T-helper 17 cell (primary cell): ENCODE results near the gene NPIPA3. TPM values are rescaled to one million over a fixed set of nuclear protein-coding genes. Genes with fewer than 3 reads are reported as not detected.
"Not testable (repeated sequence)": the region's sequence is repeated elsewhere in the genome, so short reads cannot be mapped to it uniquely, and the experiment has no call there.

Experiments used
- ATAC-seq: fragments of 150-1000 bp; cut with Tn5 transposase; 2 replicates; pipeline ENCODE4 v1.10.0; 2021; ENCODE audit warnings: mild to moderate bottlenecking, moderate library complexity
- DNase-seq, 3 donors: peaks; one replicate each; pipeline versions ENCODE4 v3.0.0 to v3.0.0-alpha.2; 2020 to 2021
- H3K9me3 ChIP-seq: one replicate; pipeline ENCODE4 v1.7.0; 2013; ENCODE audit warnings: low read length, mild to moderate bottlenecking; ENCODE audit not compliant: control insufficient read depth, poor library complexity, severe bottlenecking
- H3K27ac Mint-ChIP-seq: one replicate; pipeline ENCODE4 v1.8.0; 2022; ENCODE audit warnings: mild to moderate bottlenecking, moderate library complexity, mixed read lengths
- H3K27me3 Mint-ChIP-seq: one replicate; pipeline ENCODE4 v1.8.0; 2022; ENCODE audit warnings: mixed read lengths
- H3K36me3 Mint-ChIP-seq: one replicate; pipeline ENCODE4 v1.8.0; 2022; ENCODE audit warnings: low read depth, mixed read lengths
- H3K4me1 Mint-ChIP-seq: one replicate; pipeline ENCODE4 v1.8.0; 2022; ENCODE audit warnings: mild to moderate bottlenecking, mixed read lengths
- H3K4me3 Mint-ChIP-seq: one replicate; pipeline ENCODE4 v1.8.0; 2022; ENCODE audit warnings: mild to moderate bottlenecking, moderate library complexity, mixed read lengths
- total RNA-seq, 4 donors: library from RNA in 2 of 4; stranded (reverse) in 2 of 4; gene quantifications; one replicate each; pipeline ENCODE4 v1.2.3 and lab custom pipeline; 2022 to 2026

Gene NPIPA3
- total RNA-seq, 2 donors from 2014 or later, result 1.5 TPM; not detected in 1

DNA sequence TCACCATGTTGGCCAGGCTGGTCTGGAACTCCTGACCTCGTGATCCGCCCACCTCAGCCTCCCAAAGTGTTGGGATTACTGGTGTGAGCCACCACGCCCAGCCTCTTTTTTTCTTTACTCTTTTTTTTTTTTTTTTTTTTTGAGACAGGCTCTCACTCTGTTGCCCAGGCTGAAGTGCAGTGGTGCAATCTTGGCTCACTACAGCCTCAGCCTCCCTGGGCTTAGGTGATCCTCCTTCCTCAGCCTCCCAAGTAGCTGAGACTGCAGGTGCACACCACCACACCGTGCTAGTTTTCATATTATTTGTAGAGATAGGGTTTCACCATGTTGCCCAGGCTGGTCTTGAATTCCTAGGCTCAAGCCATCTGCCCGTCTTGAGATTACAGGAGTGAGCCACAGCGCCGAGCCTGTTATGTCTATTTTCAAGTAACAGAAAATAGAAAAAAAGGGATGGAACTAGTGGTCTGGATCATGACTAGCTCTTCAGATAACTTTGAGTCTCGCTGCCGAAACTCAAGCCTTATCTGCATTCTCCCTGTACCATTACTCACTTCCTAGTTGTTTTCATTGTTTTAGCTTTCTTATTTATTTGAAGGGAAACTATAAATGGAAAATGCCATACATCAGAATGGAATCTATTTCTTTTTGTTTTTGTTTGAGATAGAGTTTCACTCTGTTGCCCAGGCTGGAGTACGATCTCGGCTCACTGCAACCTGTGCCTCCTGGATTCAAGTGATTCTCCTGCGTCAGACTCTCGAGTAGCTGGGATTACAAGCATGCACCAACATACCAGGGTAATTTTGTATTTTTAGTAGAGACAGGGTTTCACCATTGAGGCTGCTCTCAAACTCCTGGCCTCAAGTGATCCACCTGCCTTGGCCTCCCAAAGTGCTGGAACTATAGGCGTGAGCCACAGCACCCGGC, 17.1 kb upstream of the NPIPA3 start:
- not testable (repeated sequence) for H3K4me1 Mint-ChIP-seq, H3K9me3 ChIP-seq, H3K27me3 Mint-ChIP-seq, DNase-seq, H3K27ac Mint-ChIP-seq, H3K36me3 Mint-ChIP-seq, H3K4me3 Mint-ChIP-seq, ATAC-seq

DNA sequence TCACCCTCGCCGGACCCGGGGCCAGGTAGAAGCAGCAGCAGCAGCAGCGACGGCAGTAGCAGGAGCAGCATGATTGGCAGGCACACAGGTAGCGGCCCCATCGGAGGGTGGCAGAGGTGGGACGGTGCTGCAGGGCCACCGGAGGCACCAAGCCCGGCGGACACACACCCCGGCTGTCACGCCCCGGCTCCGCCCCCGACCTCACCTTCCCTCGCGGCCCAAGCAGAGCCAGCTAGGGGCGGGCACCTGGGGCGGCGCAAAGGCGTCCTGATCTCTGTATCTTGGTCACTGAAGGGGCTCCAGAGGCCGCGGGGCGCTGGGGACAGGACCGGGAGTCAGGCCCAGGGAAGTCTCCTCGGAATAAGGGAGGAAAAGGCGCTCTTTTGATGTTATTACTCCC, 9.1 kb upstream of the NPIPA3 start, which contains the start of gene PLA2G10:
Gene PLA2G10, minus strand, starts transcription at position 180 of the 400 bp plus-strand sequence. Its CDS starts 79 bp downstream, at position 101.
- not testable (repeated sequence) for H3K4me3 Mint-ChIP-seq, ATAC-seq, H3K9me3 ChIP-seq, DNase-seq, H3K36me3 Mint-ChIP-seq, H3K27me3 Mint-ChIP-seq, H3K27ac Mint-ChIP-seq, H3K4me1 Mint-ChIP-seq

GRCh38 chr16:14701859-14702258, 1.4 kb upstream of the NPIPA3 start:
- not testable (repeated sequence) for H3K27me3 Mint-ChIP-seq, H3K36me3 Mint-ChIP-seq, H3K9me3 ChIP-seq, H3K4me3 Mint-ChIP-seq, ATAC-seq, DNase-seq, H3K4me1 Mint-ChIP-seq, H3K27ac Mint-ChIP-seq

GRCh38 chr16:14702672-14703071, 539 bp upstream of the NPIPA3 start:
- H3K27me3 Mint-ChIP-seq, H3K4me3 Mint-ChIP-seq, DNase-seq, H3K9me3 ChIP-seq, H3K36me3 Mint-ChIP-seq, H3K4me1 Mint-ChIP-seq, ATAC-seq, H3K27ac Mint-ChIP-seq: not testable (repeated sequence)

GRCh38 chr16:14733233-14733632, 30.0 kb downstream of the NPIPA3 start:
- H3K27me3 Mint-ChIP-seq, H3K27ac Mint-ChIP-seq, H3K36me3 Mint-ChIP-seq, H3K9me3 ChIP-seq, H3K4me3 Mint-ChIP-seq, DNase-seq, ATAC-seq, H3K4me1 Mint-ChIP-seq: not testable (repeated sequence)

DNA sequence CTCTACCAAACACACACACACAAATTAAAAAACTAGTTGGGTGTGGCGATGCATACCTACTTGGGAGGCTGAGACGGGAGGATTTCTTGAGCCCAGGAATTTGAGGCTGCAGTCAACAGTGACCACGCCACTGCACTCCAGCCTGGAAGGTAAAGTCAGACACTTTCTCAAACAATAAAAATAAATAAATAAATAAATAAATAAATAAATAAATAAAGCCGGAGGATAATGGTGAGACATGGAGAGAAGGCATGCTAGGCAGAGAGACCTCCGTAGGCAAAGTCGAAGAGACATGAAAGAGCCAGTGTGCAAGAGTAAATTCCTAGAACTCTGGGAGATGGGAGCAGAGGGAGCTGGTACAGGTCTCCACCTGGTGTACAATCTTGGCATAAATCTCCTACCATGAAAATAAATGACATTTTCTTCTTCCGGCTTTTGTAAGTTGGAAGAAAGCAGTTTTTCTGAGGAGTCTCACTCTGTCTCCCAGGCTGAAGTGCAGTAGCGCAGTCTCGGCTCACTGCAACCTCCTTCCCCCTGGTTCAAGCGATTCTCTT, 37.7 kb downstream of the NPIPA3 start:
- ATAC-seq, H3K4me1 Mint-ChIP-seq, H3K9me3 ChIP-seq, H3K4me3 Mint-ChIP-seq, H3K27me3 Mint-ChIP-seq, DNase-seq, H3K27ac Mint-ChIP-seq, H3K36me3 Mint-ChIP-seq: not testable (repeated sequence)

DNA sequence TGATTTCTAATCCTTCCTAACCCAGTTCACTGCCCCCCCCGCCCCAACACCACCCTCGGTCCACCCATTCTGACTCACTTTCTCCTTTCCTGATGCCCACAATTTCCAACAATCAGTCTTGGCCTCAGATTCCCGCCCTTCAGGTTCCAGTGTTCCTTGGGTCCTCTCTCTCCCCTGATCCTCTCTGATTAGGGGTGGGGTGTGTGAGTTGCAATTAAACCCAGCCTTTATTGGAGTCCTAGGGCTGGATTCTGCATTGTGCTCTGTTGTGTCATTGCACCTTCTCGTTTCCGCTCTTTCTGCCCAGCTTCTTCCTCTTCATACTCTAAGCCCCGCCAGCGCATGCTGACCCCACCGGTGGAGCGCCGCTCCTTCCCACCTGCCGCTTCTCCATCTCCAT, 38.6 kb downstream of the NPIPA3 start:
- not testable (repeated sequence) for DNase-seq, H3K4me1 Mint-ChIP-seq, H3K9me3 ChIP-seq, H3K4me3 Mint-ChIP-seq, H3K36me3 Mint-ChIP-seq, H3K27ac Mint-ChIP-seq, H3K27me3 Mint-ChIP-seq, ATAC-seq

- not testable (repeated sequence) for H3K9me3 ChIP-seq, H3K4me1 Mint-ChIP-seq, H3K27me3 Mint-ChIP-seq, H3K4me3 Mint-ChIP-seq, H3K27ac Mint-ChIP-seq, H3K36me3 Mint-ChIP-seq, DNase-seq
- peak; percentile 100 for ATAC-seq
Measured at GRCh38 chr16:14742273-14743128, 39.3 kb downstream of the NPIPA3 start, which contains the start of gene NPIPA2. Gene NPIPA2, plus strand, starts transcription at chr16:14742533. Its CDS starts 5,533 bp downstream, at chr16:14748066.

- not testable (repeated sequence) for H3K27ac Mint-ChIP-seq, H3K4me1 Mint-ChIP-seq, DNase-seq, ATAC-seq, H3K9me3 ChIP-seq, H3K36me3 Mint-ChIP-seq, H3K27me3 Mint-ChIP-seq, H3K4me3 Mint-ChIP-seq
Measured at GRCh38 chr16:14773654-14774053, 70.4 kb downstream of the NPIPA3 start.

DNA sequence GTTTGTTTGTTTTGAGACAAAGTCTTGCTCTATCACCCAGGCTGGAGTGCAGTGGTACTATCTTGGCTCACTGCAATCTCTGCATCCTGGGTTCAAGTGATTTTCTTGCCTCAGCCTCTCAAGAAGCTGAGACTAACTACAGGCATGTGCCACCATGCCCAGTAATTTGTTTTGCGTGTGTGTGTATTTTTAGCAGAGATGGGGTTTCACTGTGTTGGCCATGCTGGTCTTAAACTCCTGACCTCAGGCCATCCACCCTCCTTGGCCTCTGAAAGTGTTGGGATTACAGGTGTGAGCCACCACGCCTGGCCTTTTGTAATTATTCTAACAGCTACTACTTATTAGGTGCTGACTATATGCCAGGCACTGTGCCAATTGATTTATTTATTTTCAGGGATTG, 72.4 kb downstream of the NPIPA3 start:
- ATAC-seq, H3K4me1 Mint-ChIP-seq, DNase-seq, H3K27ac Mint-ChIP-seq, H3K36me3 Mint-ChIP-seq, H3K4me3 Mint-ChIP-seq, H3K9me3 ChIP-seq, H3K27me3 Mint-ChIP-seq: not testable (repeated sequence)

Other genes with a start within 250 kb of the NPIPA3 start
- 10 to 100 TPM; 29.0 to 31.6 TPM for gene PARN, start 73.2 kb upstream of the NPIPA3 start, total RNA-seq
- gene BFAR, start 70.5 kb upstream of the NPIPA3 start, total RNA-seq, result 10 to 100 TPM; 41.6 to 42.5 TPM
- not detected for gene PLA2G10, start 9.1 kb upstream of the NPIPA3 start, total RNA-seq
- gene NPIPA2, start 39.1 kb downstream of the NPIPA3 start, total RNA-seq, result 1 to 10 TPM; 3.7 to 4.1 TPM
- gene NOMO1, start 130.3 kb downstream of the NPIPA3 start, total RNA-seq, result 10 to 100 TPM; 28.9 to 40.8 TPM
- gene NPIPA1, start 234.0 kb downstream of the NPIPA3 start, total RNA-seq, result 100 to 1,000 TPM in 1 of 2 donors, 10 to 100 TPM in 1; 89.9 to 101 TPM